Thoracic aorta (tissue), 2 donors: Measurements from ENCODE around the gene IGFBP4. TPM values are rescaled to one million over a fixed set of nuclear protein-coding genes. Genes with fewer than 3 reads are reported as not detected.

Experiments used
- ATAC-seq: fragments of 150-250 bp; one replicate; pipeline ENCODE4 v1.8.0; 2017; ENCODE audit warnings: low read depth; ENCODE audit not compliant: insufficient number of reproducible peaks, low FRiP score
- DNase-seq: peaks from one replicate; pipeline ENCODE4 v3.0.0-alpha.2; 2020; ENCODE audit warnings: low spot score
- H3K27ac ChIP-seq, 2 donors: fragments of 200-600 bp; sonication (generic); 1 replicate in 1 of 2; 2 replicates in 1 of 2; pipeline ENCODE4 v1.5.1; 2016; ENCODE audit warnings: mild to moderate bottlenecking in 2 of 2, moderate library complexity in 2 of 2
- H3K27me3 ChIP-seq: fragments of 200-600 bp; sonication (generic); replicated peaks from 2 replicates; pipeline ENCODE4 v1.6.0; 2016; ENCODE audit warnings: mild to moderate bottlenecking; ENCODE audit not compliant: insufficient read depth
- H3K36me3 ChIP-seq: fragments of 200-600 bp; sonication (generic); one replicate; pipeline ENCODE4 v1.5.1; 2016
- H3K4me1 ChIP-seq, 2 donors: fragments of 200-600 bp; sonication (generic); 1 replicate in 1 of 2; 2 replicates in 1 of 2; pipeline versions ENCODE4 v1.5.1 to v1.6.0; 2016; ENCODE audit warnings: low read depth in 2 of 2, mild to moderate bottlenecking in 1 of 2; ENCODE audit not compliant: control insufficient read depth in 1 of 2
- H3K4me3 ChIP-seq: fragments of 200-600 bp; sonication (generic); 2 replicates; pipeline ENCODE4 v1.5.1; 2016; ENCODE audit warnings: mild to moderate bottlenecking
- H3K9me3 ChIP-seq: fragments of 200-600 bp; sonication (generic); 2 replicates; pipeline ENCODE4 v1.5.1; 2016
- CTCF ChIP-seq: fragments of 200-600 bp; sonication (generic); IDR thresholded peaks from one replicate; pipeline ENCODE4 v1.5.1; 2019; ENCODE audit warnings: antibody characterized with exemption
- total RNA-seq, 2 donors: library from RNA; depleted of rRNA; stranded (reverse); fragments of >200 nt; gene quantifications; one replicate each; pipeline versions ENCODE4 v1.1.0 to v1.2.3, GENCODE V29; 2016

Gene IGFBP4
- total RNA-seq, 2 donors from 2014 or later: 177 to 310 TPM

- no peak for ATAC-seq
- no peak for TF ChIP-seq CTCF
- DNase-seq: no peak
- H3K27me3 ChIP-seq: no peaks in the 10 kb centered on the region
- H3K36me3 ChIP-seq: no peaks in the 10 kb centered on the region
- peaks cover 5 to 23% of the 10 kb centered on the region in 2 donors for H3K4me1 ChIP-seq
- H3K9me3 ChIP-seq: no peaks in the 10 kb centered on the region
- H3K4me3 ChIP-seq: no peak overlapping the region
- H3K27ac ChIP-seq: no peak overlapping the region
Measured at GRCh38 chr17:40500190-40500589, 56.9 kb downstream of the IGFBP4 start.

- Histone ChIP-seq H3K4me3 (no peak overlapping the region), H3K27me3 (no peaks in the 10 kb centered on the region), H3K9me3 (no peaks in the 10 kb centered on the region), H3K27ac (no peak overlapping the region), H3K4me1 (peaks cover 5 to 23% of the 10 kb centered on the region in 2 donors), H3K36me3 (no peaks in the 10 kb centered on the region)
- no peak for DNase-seq
- no peak for TF ChIP-seq CTCF
- ATAC-seq: no peak
Measured at GRCh38 chr17:40500709-40501108, 57.5 kb downstream of the IGFBP4 start.

GRCh38 chr17:40501499-40501911 is 58.3 kb downstream of the IGFBP4 start, which contains the start of gene TNS4:
TNS4 (minus strand) TSS chr17:40501623; CDS start chr17:40496425, 5,198 bp downstream.
- no peak for DNase-seq
- no peaks in the 10 kb centered on the region for H3K27me3 ChIP-seq
- H3K4me1 ChIP-seq: peaks cover 5 to 23% of the 10 kb centered on the region in 2 donors
- H3K9me3 ChIP-seq: no peaks in the 10 kb centered on the region
- ATAC-seq: no peak
- no peak within 1 kb of the TSS for H3K27ac ChIP-seq
- no peak for TF ChIP-seq CTCF
- H3K4me3 ChIP-seq: no peak within 1 kb of the TSS
- no peaks in the 10 kb centered on the region for H3K36me3 ChIP-seq

- ATAC-seq (no peak), DNase-seq (no peak)
- Histone ChIP-seq H3K4me3 (no peak overlapping the region), H3K4me1 (peaks cover 5 to 23% of the 10 kb centered on the region in 2 donors), H3K27ac (no peak overlapping the region), H3K9me3 (no peaks in the 10 kb centered on the region), H3K36me3 (no peaks in the 10 kb centered on the region), H3K27me3 (no peaks in the 10 kb centered on the region)
- no peak for TF ChIP-seq CTCF
Measured at GRCh38 chr17:40502716-40503115, 59.5 kb downstream of the IGFBP4 start.

GRCh38 chr17:40503154-40503553 is 59.9 kb downstream of the IGFBP4 start:
- H3K4me1 ChIP-seq: peaks cover 5 to 20% of the 10 kb centered on the region in 2 donors
- no peak overlapping the region for H3K27ac ChIP-seq
- DNase-seq (no peak), ATAC-seq (no peak)
- H3K27me3 ChIP-seq: no peaks in the 10 kb centered on the region
- no peak for TF ChIP-seq CTCF
- no peaks in the 10 kb centered on the region for H3K36me3 ChIP-seq
- no peaks in the 10 kb centered on the region for H3K9me3 ChIP-seq
- H3K4me3 ChIP-seq: no peak overlapping the region
